ENCODE data around the gene KCNQ4. TPM values are rescaled to one million over a fixed set of nuclear protein-coding genes. Genes with fewer than 3 reads are reported as not detected.

KCNQ4 gene
- total and polyA plus RNA-seq, 2 donors (not counting 3 experiments of a cell fraction or from before 2014, with no cell fraction given), result 0.06 to 0.07 TPM

GRCh38 chr1:40734882-40735628 is 48.5 kb upstream of the KCNQ4 start:
- H3K4me2 ChIP-seq (ENCODE audit: insufficient read depth, low read length), result no peak overlapping the region
- BruUV-seq (replicated peaks), result no TSS peak
- FAIRE-seq, result no peak
- H3K27ac ChIP-seq (ENCODE audit: insufficient read depth, low read depth, low read length), result no peak overlapping the region
- ChIA-PET POLR2A (no interaction called here), CTCF (interaction anchor here (1.0 kb wide), 1 partner anchor 66 kb away, joined by 3 read pairs; no protein-coding TSS in a partner anchor)
- dilution Hi-C loops (cut with MboI; ENCODE audit: extremely low pct_ligation_motif_present, low sequenced_read_pairs) (no loop called here), intact Hi-C loops (cut with micrococcal nuclease) (no loop called here)
- H3K4me3 ChIP-seq (replicated peaks in 1 of 3; ENCODE audit: insufficient read depth in 1 of 3, low read depth in 1 of 3, low read length in 3 of 3), result no peak overlapping the region
- H3K79me2 ChIP-seq (ENCODE audit: control insufficient read depth, insufficient read depth, low read length), result peaks cover 6% of the 10 kb centered on the region
- TF ChIP-seq MAX (IDR thresholded peaks at IDR 0.05; ENCODE audit: insufficient read depth, insufficient read length), result no peak
- TF ChIP-seq MYC (IDR thresholded peaks at IDR 0.05; ENCODE audit: low read depth, low read length), result no peak
- TF ChIP-seq CTCF (IDR thresholded peaks at IDR 0.05; ENCODE audit: extremely low read depth in 1 of 2, insufficient read depth in 1 of 2, low read depth in 1 of 2, low read length in 2 of 2), result no peak
- no peak for TF ChIP-seq JUN (IDR thresholded peaks at IDR 0.05; ENCODE audit: borderline replicate concordance, insufficient read depth, insufficient read length, low read depth)
- no peak for TF ChIP-seq FOS (IDR thresholded peaks at IDR 0.05; ENCODE audit: borderline replicate concordance, insufficient read depth, low read length)
- no peak for TF ChIP-seq EZH2 (IDR thresholded peaks at IDR 0.05; ENCODE audit: borderline replicate concordance, low read depth, low read length, severe bottlenecking)
- TF ChIP-seq GATA2 (IDR thresholded peaks at IDR 0.05; ENCODE audit: insufficient read depth, insufficient read length, low read depth, low read length), result no peak
- no peak for TF ChIP-seq POLR2A (IDR thresholded peaks at IDR 0.05; ENCODE audit: low read depth, low read length)
- TF ChIP-seq POLR2AphosphoS5 (IDR thresholded peaks at IDR 0.05; ENCODE audit: insufficient read depth, low read depth, low read length), result no peak
- H3K4me1 ChIP-seq (ENCODE audit: control insufficient read depth, extremely low read depth, insufficient read depth, low read length), result peaks cover 4% of the 10 kb centered on the region
- no peaks in the 10 kb centered on the region for H4K20me1 ChIP-seq (replicated peaks; ENCODE audit: control insufficient read depth, extremely low read depth, insufficient read depth, low read length)
- no peaks in the 10 kb centered on the region for H3K27me3 ChIP-seq (ENCODE audit: control insufficient read depth in 2 of 2, insufficient read depth in 2 of 2, low read length in 2 of 2)
- no peak overlapping the region for H3K9ac ChIP-seq (replicated peaks; ENCODE audit: extremely low read depth, insufficient read depth, low read length)
- H3K36me3 ChIP-seq (ENCODE audit: control insufficient read depth in 2 of 2, extremely low read depth in 1 of 2, insufficient read depth in 2 of 2, low read length in 2 of 2), result peaks cover 0 to 4% of the 10 kb centered on the region in 2 experiments
- DNase-seq (ENCODE audit: low read depth, low spot score), result no peak
- no peaks in the 10 kb centered on the region for H3K9me3 ChIP-seq (replicated peaks; ENCODE audit: control insufficient read depth, insufficient read depth, low read length)
- H2AFZ ChIP-seq (ENCODE audit: low read depth, low read length), result no peak overlapping the region
- no peaks in the 10 kb centered on the region for H3K9me1 ChIP-seq (replicated peaks; ENCODE audit: control insufficient read depth, extremely low read depth, insufficient read depth, low read length)
